Smooth muscle cell (in vitro differentiated cells): ENCODE data around the gene SLC35B2. TPM values are rescaled to one million over a fixed set of nuclear protein-coding genes. Genes with fewer than 3 reads are reported as not detected.

Source experiments
- DNase-seq: peaks from one replicate; lab custom pipeline; 2025; ENCODE audit not compliant: unreplicated experiment; lab: John Stamatoyannopoulos, UW
- H2AFZ ChIP-seq: fragments of 200-600 bp; sonication (generic); 2 replicates; pipeline ENCODE4 v1.6.0; 2016; ENCODE audit warnings: antibody characterized with exemption, low read depth, mild to moderate bottlenecking
- H3F3A ChIP-seq: fragments of 200-600 bp; sonication (generic); 2 replicates; pipeline ENCODE4 v1.6.0; 2017; ENCODE audit warnings: antibody characterized with exemption, low read depth
- H3K27ac ChIP-seq: fragments of 200-600 bp; sonication (generic); 2 replicates; pipeline ENCODE4 v1.5.1; 2016; ENCODE audit warnings: low read depth, mild to moderate bottlenecking
- H3K27me3 ChIP-seq: fragments of 200-600 bp; sonication (generic); 2 replicates; pipeline ENCODE4 v1.6.1; 2016; ENCODE audit warnings: low read depth, mild to moderate bottlenecking
- H3K36me3 ChIP-seq: fragments of 200-600 bp; sonication (generic); 2 replicates; pipeline ENCODE4 v1.5.1; 2016; ENCODE audit warnings: low read depth
- H3K4me1 ChIP-seq: fragments of 200-600 bp; sonication (generic); 2 replicates; pipeline ENCODE4 v1.5.1; 2016; ENCODE audit warnings: low read depth
- H3K4me2 ChIP-seq: fragments of 200-600 bp; sonication (generic); 2 replicates; pipeline ENCODE4 v1.6.0; 2016; ENCODE audit warnings: mild to moderate bottlenecking
- H3K4me3 ChIP-seq: fragments of 200-600 bp; sonication (generic); 2 replicates; pipeline ENCODE4 v1.5.1; 2016; ENCODE audit warnings: mild to moderate bottlenecking
- H3K79me2 ChIP-seq: fragments of 200-600 bp; sonication (generic); 2 replicates; pipeline ENCODE4 v1.6.0; 2016; ENCODE audit warnings: low read depth, mild to moderate bottlenecking
- H3K9ac ChIP-seq: fragments of 200-600 bp; sonication (generic); 2 replicates; pipeline ENCODE4 v1.6.0; 2016; ENCODE audit warnings: low read depth
- H3K9me3 ChIP-seq: fragments of 200-600 bp; sonication (generic); replicated peaks from 2 replicates; pipeline ENCODE4 v1.5.1; 2016; ENCODE audit warnings: low read depth
- H4K20me1 ChIP-seq: fragments of 200-600 bp; sonication (generic); 2 replicates; pipeline ENCODE4 v1.6.0; 2016; ENCODE audit warnings: low read depth
- WGBS: methylation state at CpG from one replicate; pipeline ENCODE4 v1.1.7; 2016; ENCODE audit warnings: low lambda C conversion rate; 5-methylcytosine and 5-hydroxymethylcytosine counted together
- polyA plus RNA-seq: library from polyadenylated mRNA; unstranded; fragments of >200 nt; fragmentation: Nextera tagmentation; extraction: Ambion mirVana; gene quantifications from 2 replicates; pipeline ENCODE4 v1.2.1, GENCODE V29; 2016
- total RNA-seq: library from RNA; depleted of rRNA; stranded (reverse); fragments of >200 nt; gene quantifications from 2 replicates; pipeline ENCODE4 v1.2.3, GENCODE V29; 2014
- TF ChIP-seq, protein P1 (sequence below): fragments of 200-600 bp; sonication (generic); IDR thresholded peaks from 2 replicates; pipeline ENCODE4 v1.5.1; 2017; ENCODE audit warnings: borderline replicate concordance, mild to moderate bottlenecking, antibody characterized with exemption; ENCODE audit not compliant: insufficient read depth, poor library complexity, severe bottlenecking

The SLC35B2 gene
- total and polyA plus RNA-seq, 2 experiments from 2014 or later: 68.6 to 112 TPM

DNA sequence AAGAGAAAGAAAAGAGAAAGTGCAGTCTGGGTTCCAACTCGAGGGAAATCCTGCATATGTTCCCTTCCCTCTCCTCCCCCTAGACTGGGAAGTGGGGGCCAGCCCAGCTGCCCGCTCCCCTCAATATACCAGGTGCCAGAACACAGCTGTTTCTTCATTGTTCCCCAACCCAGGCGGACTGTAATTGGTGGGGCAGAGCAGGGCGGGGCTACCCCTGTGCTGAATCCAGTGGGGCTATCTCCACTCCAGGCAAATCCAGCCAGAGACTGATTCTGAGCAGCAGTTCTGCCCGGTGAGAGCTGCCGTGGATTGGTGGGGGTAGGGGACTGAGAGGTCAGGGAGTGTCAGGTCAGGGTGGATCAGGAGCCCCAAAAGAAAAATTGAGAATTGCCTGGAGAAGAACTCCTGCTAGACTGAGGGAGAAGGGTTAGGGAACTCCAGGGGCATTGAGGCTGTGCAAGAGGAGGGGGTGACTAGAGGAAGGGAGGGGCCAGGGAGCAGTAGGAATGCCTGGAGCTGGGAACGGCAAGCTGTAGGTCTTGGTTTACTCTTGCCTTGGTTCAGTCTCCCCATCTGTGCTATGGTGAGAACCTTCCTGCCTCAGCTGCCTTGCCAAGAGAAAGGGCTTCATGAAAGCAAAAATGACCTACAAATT is 40.5 kb downstream of the SLC35B2 start, which contains the start of gene MYMX:
Gene MYMX, plus strand, starts transcription at position 250 of the 655 bp plus-strand sequence. CDS start 546 bp downstream, outside the sequence.
- Histone ChIP-seq H3K4me3 (no peak within 1 kb of the TSS), H3F3A (peaks cover 9% of the 10 kb centered on the region), H3K27me3 (no peaks in the 10 kb centered on the region), H4K20me1 (no peaks in the 10 kb centered on the region), H3K4me2 (no peak within 1 kb of the TSS), H3K79me2 (no peaks in the 10 kb centered on the region), H3K27ac (no peak within 1 kb of the TSS), H3K9ac (no peak within 1 kb of the TSS), H3K4me1 (peaks cover 31% of the 10 kb centered on the region), H3K36me3 (no peaks in the 10 kb centered on the region), H3K9me3 (no peaks in the 10 kb centered on the region), H2AFZ (no peak within 1 kb of the TSS)
- WGBS: 47% methylated on average over 7 of the region's 7 CpGs
- DNase-seq: no peak
- TF ChIP-seq, protein P1, sequence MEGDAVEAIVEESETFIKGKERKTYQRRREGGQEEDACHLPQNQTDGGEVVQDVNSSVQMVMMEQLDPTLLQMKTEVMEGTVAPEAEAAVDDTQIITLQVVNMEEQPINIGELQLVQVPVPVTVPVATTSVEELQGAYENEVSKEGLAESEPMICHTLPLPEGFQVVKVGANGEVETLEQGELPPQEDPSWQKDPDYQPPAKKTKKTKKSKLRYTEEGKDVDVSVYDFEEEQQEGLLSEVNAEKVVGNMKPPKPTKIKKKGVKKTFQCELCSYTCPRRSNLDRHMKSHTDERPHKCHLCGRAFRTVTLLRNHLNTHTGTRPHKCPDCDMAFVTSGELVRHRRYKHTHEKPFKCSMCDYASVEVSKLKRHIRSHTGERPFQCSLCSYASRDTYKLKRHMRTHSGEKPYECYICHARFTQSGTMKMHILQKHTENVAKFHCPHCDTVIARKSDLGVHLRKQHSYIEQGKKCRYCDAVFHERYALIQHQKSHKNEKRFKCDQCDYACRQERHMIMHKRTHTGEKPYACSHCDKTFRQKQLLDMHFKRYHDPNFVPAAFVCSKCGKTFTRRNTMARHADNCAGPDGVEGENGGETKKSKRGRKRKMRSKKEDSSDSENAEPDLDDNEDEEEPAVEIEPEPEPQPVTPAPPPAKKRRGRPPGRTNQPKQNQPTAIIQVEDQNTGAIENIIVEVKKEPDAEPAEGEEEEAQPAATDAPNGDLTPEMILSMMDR: no peak

DNA sequence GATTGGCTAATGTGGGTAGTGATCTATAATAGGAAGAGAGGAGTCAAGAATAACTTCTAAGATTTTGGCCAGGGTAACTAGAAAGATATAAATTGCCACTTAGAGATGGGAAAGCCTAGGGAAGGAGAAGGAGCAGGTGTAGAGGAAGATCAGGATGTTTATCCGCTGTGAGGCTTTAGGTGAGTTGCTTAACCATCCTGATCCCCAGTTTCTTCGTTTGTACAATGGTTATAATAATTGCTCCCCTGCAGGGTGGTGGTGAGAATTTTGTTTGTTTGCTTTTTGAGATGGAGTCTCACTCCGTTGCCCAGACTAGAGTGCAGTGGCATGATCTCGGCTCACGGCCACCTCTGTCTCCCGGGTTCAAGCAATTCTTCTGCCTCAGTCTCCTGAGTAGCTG is 43.0 kb downstream of the SLC35B2 start:
- no peaks in the 10 kb centered on the region for H3K36me3 ChIP-seq
- H3K4me3 ChIP-seq: no peak overlapping the region
- no peaks in the 10 kb centered on the region for H3K9me3 ChIP-seq
- H3K4me2 ChIP-seq: no peak overlapping the region
- no peaks in the 10 kb centered on the region for H3K79me2 ChIP-seq
- TF ChIP-seq, protein P1: no peak
- peaks cover 27% of the 10 kb centered on the region for H3K4me1 ChIP-seq
- H3K27ac ChIP-seq: no peak overlapping the region
- no peak overlapping the region for H2AFZ ChIP-seq
- H3K27me3 ChIP-seq: no peaks in the 10 kb centered on the region
- no peak for DNase-seq
- 94% methylated on average over 6 of the region's 6 CpGs for WGBS
- peaks cover 3% of the 10 kb centered on the region for H3F3A ChIP-seq
- no peak overlapping the region for H3K9ac ChIP-seq
- H4K20me1 ChIP-seq: no peaks in the 10 kb centered on the region

DNA sequence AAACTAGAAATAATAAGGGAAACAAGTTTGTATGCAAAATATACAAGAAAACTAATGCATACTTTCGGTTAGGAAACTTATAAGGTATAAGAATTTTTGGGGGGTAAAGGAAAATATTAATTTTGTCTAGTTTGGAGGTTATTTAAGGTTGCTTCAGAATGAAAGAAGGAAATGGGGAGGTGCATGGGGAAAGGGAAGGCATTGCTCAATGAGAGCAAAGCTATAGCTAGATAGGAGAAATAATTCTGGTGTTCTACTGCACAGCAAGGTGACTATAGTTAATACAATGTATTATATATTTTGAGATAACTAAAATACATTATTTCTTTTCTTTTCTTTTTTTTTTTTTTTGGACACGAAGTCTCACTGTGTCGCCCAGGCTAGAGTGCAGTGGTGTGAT is 46.0 kb downstream of the SLC35B2 start:
- no peak overlapping the region for H3K27ac ChIP-seq
- H3K9me3 ChIP-seq: no peaks in the 10 kb centered on the region
- peaks cover 7% of the 10 kb centered on the region for H3K4me1 ChIP-seq
- H3K4me3 ChIP-seq: no peak overlapping the region
- no peak overlapping the region for H2AFZ ChIP-seq
- H3K36me3 ChIP-seq: no peaks in the 10 kb centered on the region
- H3K9ac ChIP-seq: no peak overlapping the region
- no peaks in the 10 kb centered on the region for H3K79me2 ChIP-seq
- no peaks in the 10 kb centered on the region for H3F3A ChIP-seq
- 86% methylated on average over 2 of the region's 3 CpGs for WGBS
- DNase-seq: no peak
- H3K27me3 ChIP-seq: no peaks in the 10 kb centered on the region
- TF ChIP-seq, protein P1: no peak
- no peak overlapping the region for H3K4me2 ChIP-seq
- H4K20me1 ChIP-seq: no peaks in the 10 kb centered on the region

DNA sequence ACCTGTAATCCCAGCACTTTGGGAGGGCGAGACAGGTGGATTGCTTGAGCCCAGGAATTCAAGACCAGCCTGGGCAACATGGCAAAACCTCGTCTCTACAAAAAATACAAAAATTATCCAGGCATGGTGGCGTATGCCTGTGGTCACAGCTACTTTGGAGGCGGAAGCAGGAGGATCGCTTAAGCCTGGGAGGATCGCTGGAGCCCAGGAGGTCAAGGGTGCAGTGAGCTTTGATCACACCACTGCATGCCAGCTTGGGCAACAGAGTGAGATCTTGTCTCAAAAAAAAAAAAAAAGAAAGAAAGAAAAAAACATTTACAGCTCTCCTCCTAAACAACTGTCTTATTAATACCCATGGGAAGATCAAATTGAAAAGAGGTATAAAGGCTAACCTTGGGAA is 49.4 kb downstream of the SLC35B2 start:
- H2AFZ ChIP-seq: no peak overlapping the region
- TF ChIP-seq, protein P1: no peak
- no peak overlapping the region for H3K4me3 ChIP-seq
- DNase-seq: no peak
- no peak overlapping the region for H3K4me2 ChIP-seq
- H4K20me1 ChIP-seq: no peaks in the 10 kb centered on the region
- no peaks in the 10 kb centered on the region for H3F3A ChIP-seq
- H3K36me3 ChIP-seq: no peaks in the 10 kb centered on the region
- peaks cover 13% of the 10 kb centered on the region for H3K4me1 ChIP-seq
- no peaks in the 10 kb centered on the region for H3K79me2 ChIP-seq
- no peaks in the 10 kb centered on the region for H3K27me3 ChIP-seq
- no peak overlapping the region for H3K27ac ChIP-seq
- 94% methylated on average over 6 of the region's 6 CpGs for WGBS
- H3K9ac ChIP-seq: no peak overlapping the region
- H3K9me3 ChIP-seq: no peaks in the 10 kb centered on the region
